GM21717 (cell line): Measurements from ENCODE around the gene ATP8A2.

Source experiments
- ATAC-seq: cut with Tn5 transposase; IDR thresholded peaks from one replicate; pipeline ENCODE4 v1.9.1; 2021; ENCODE audit warnings: mild to moderate bottlenecking, moderate library complexity; ENCODE audit not compliant: unreplicated experiment

Gene ATP8A2

GRCh38 chr13:25679936-25680335 lies 308.2 kb downstream of the ATP8A2 start:
- ATAC-seq = no peak

- ATAC-seq = no peak
These were observed 310.5 kb downstream of the ATP8A2 start for GRCh38 chr13:25682276-25682675.

- ATAC-seq = no peak
These were observed 311.3 kb downstream of the ATP8A2 start for GRCh38 chr13:25683056-25683455.

- ATAC-seq = no peak
These were observed 312.0 kb downstream of the ATP8A2 start for GRCh38 chr13:25683662-25684370.

- no peak for ATAC-seq
These were observed 312.7 kb downstream of the ATP8A2 start for GRCh38 chr13:25684491-25684890.

GRCh38 chr13:25686831-25687470 lies 315.2 kb downstream of the ATP8A2 start:
- ATAC-seq = no peak

- ATAC-seq = no peak
These were observed 315.9 kb downstream of the ATP8A2 start for GRCh38 chr13:25687471-25688225.

GRCh38 chr13:25688536-25688935 lies 316.8 kb downstream of the ATP8A2 start:
- no peak for ATAC-seq

- ATAC-seq = no peak
These were observed 317.8 kb downstream of the ATP8A2 start for GRCh38 chr13:25689539-25689938.

- no peak for ATAC-seq
These were observed 318.8 kb downstream of the ATP8A2 start for GRCh38 chr13:25690582-25690981.

GRCh38 chr13:25691654-25692053 lies 319.9 kb downstream of the ATP8A2 start:
- no peak for ATAC-seq

GRCh38 chr13:25692099-25692498 lies 320.3 kb downstream of the ATP8A2 start:
- ATAC-seq = no peak

GRCh38 chr13:25699056-25699455 lies 327.3 kb downstream of the ATP8A2 start:
- no peak for ATAC-seq

GRCh38 chr13:25699600-25699999 lies 327.8 kb downstream of the ATP8A2 start:
- ATAC-seq = no peak

- ATAC-seq = no peak
These were observed 329.5 kb downstream of the ATP8A2 start for GRCh38 chr13:25701304-25701703.

GRCh38 chr13:25702386-25702785 lies 330.6 kb downstream of the ATP8A2 start:
- ATAC-seq = no peak

- no peak for ATAC-seq
These were observed 336.0 kb downstream of the ATP8A2 start for GRCh38 chr13:25707726-25708125.

- no peak for ATAC-seq
These were observed 336.5 kb downstream of the ATP8A2 start for GRCh38 chr13:25708268-25708667.

GRCh38 chr13:25709088-25709487 lies 337.3 kb downstream of the ATP8A2 start:
- ATAC-seq = no peak

GRCh38 chr13:25715760-25716159 lies 344.0 kb downstream of the ATP8A2 start:
- ATAC-seq = no peak

GRCh38 chr13:25717666-25718197 lies 346.0 kb downstream of the ATP8A2 start:
- ATAC-seq = no peak

- ATAC-seq = no peak
These were observed 347.9 kb downstream of the ATP8A2 start for GRCh38 chr13:25719666-25720065.
